Thoracic aorta (tissue), 2 donors: Measurements from ENCODE around the gene DNTTIP2. TPM values are rescaled to one million over a fixed set of nuclear protein-coding genes. Genes with fewer than 3 reads are reported as not detected.

Experiments
- ATAC-seq: fragments of 150-250 bp; one replicate; pipeline ENCODE4 v1.8.0; 2017; ENCODE audit warnings: low read depth; ENCODE audit not compliant: insufficient number of reproducible peaks, low FRiP score
- DNase-seq: peaks from one replicate; pipeline ENCODE4 v3.0.0-alpha.2; 2020; ENCODE audit warnings: low spot score
- H3K27ac ChIP-seq, 2 donors: fragments of 200-600 bp; sonication (generic); 1 replicate in 1 of 2; 2 replicates in 1 of 2; pipeline ENCODE4 v1.5.1; 2016; ENCODE audit warnings: mild to moderate bottlenecking in 2 of 2, moderate library complexity in 2 of 2
- H3K27me3 ChIP-seq: fragments of 200-600 bp; sonication (generic); replicated peaks from 2 replicates; pipeline ENCODE4 v1.6.0; 2016; ENCODE audit warnings: mild to moderate bottlenecking; ENCODE audit not compliant: insufficient read depth
- H3K36me3 ChIP-seq: fragments of 200-600 bp; sonication (generic); one replicate; pipeline ENCODE4 v1.5.1; 2016
- H3K4me1 ChIP-seq, 2 donors: fragments of 200-600 bp; sonication (generic); 1 replicate in 1 of 2; 2 replicates in 1 of 2; pipeline versions ENCODE4 v1.5.1 to v1.6.0; 2016; ENCODE audit warnings: low read depth in 2 of 2, mild to moderate bottlenecking in 1 of 2; ENCODE audit not compliant: control insufficient read depth in 1 of 2
- H3K4me3 ChIP-seq: fragments of 200-600 bp; sonication (generic); 2 replicates; pipeline ENCODE4 v1.5.1; 2016; ENCODE audit warnings: mild to moderate bottlenecking
- H3K9me3 ChIP-seq: fragments of 200-600 bp; sonication (generic); 2 replicates; pipeline ENCODE4 v1.5.1; 2016
- total RNA-seq, 2 donors: library from RNA; depleted of rRNA; stranded (reverse); fragments of >200 nt; gene quantifications; one replicate each; pipeline versions ENCODE4 v1.1.0 to v1.2.3, GENCODE V29; 2016
- TF ChIP-seq, protein P1 (sequence below): fragments of 200-600 bp; sonication (generic); IDR thresholded peaks from one replicate; pipeline ENCODE4 v1.5.1; 2019; ENCODE audit warnings: antibody characterized with exemption

The DNTTIP2 gene
- total RNA-seq, 2 donors from 2014 or later: 24.2 to 41.5 TPM

DNA sequence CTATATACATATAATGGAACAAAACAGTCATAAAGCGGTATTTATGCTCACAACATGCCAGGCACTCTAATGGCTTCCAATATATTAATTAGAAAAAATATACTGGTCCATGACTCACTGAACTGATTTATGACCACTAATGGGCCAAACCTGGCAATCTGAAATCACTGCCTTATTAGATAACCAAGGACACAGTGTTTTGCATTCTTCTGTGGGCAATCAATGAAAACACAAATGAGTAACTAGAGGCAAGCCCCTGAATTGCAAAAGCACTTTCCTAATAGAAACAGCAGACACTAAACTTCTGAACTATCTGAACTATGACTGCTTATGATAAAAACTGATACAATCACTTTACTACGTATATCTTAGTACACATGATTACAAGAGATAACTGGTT, 26.7 kb upstream of the DNTTIP2 start:
- no peak overlapping the region for H3K4me3 ChIP-seq
- TF ChIP-seq, protein P1, sequence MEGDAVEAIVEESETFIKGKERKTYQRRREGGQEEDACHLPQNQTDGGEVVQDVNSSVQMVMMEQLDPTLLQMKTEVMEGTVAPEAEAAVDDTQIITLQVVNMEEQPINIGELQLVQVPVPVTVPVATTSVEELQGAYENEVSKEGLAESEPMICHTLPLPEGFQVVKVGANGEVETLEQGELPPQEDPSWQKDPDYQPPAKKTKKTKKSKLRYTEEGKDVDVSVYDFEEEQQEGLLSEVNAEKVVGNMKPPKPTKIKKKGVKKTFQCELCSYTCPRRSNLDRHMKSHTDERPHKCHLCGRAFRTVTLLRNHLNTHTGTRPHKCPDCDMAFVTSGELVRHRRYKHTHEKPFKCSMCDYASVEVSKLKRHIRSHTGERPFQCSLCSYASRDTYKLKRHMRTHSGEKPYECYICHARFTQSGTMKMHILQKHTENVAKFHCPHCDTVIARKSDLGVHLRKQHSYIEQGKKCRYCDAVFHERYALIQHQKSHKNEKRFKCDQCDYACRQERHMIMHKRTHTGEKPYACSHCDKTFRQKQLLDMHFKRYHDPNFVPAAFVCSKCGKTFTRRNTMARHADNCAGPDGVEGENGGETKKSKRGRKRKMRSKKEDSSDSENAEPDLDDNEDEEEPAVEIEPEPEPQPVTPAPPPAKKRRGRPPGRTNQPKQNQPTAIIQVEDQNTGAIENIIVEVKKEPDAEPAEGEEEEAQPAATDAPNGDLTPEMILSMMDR: no peak
- H3K36me3 ChIP-seq: peaks cover 4% of the 10 kb centered on the region
- DNase-seq (no peak), ATAC-seq (no peak)
- H3K27me3 ChIP-seq: no peaks in the 10 kb centered on the region
- H3K9me3 ChIP-seq: no peaks in the 10 kb centered on the region
- H3K4me1 ChIP-seq: peaks cover 7 to 20% of the 10 kb centered on the region in 2 donors
- H3K27ac ChIP-seq: no peak overlapping the region

DNA sequence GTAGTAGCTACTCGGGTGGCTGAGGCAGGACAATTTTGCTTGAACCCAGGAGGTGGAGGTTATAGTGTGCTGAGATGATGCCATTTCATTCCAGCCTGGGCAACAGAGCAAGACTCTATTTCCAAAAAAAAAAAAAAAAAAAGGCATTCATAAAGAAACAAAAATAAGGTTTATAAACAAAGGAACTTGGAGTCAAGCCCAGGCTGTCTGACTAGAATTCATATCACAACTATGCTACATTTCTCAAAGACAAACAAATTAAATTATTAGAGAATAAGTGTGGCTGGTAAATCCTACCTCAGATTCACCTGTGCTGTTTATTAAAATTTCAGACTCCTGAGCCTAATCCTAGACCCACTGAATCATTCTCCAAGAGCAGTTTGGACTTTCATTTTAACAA, 26.0 kb upstream of the DNTTIP2 start:
- no peaks in the 10 kb centered on the region for H3K9me3 ChIP-seq
- ATAC-seq: no peak
- peaks cover 6% of the 10 kb centered on the region for H3K36me3 ChIP-seq
- no peaks in the 10 kb centered on the region for H3K27me3 ChIP-seq
- no peak overlapping the region for H3K27ac ChIP-seq
- no peak for DNase-seq
- H3K4me3 ChIP-seq: no peak overlapping the region
- TF ChIP-seq, protein P1: no peak
- H3K4me1 ChIP-seq: peaks cover 7 to 20% of the 10 kb centered on the region in 2 donors

DNA sequence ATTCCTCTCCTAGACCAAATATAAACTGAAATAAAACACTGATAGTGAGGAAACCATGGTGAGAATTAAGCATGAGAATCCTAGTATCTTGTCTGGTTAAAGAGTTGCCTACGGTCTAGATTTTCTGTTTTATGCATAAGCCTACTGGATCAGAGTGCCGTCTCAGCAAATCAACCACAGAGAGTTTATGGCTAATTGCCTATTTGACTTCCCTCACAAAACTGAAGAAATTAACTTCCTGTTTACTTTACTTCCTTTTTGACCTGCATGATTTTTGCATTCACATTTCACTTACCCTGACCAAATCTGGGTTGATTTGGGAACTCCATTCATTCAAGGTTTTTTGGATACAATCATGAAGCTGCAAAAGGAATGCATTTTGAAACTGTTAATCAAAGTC, 25.2 kb upstream of the DNTTIP2 start:
- no peak overlapping the region for H3K4me3 ChIP-seq
- no peaks in the 10 kb centered on the region for H3K27me3 ChIP-seq
- peaks cover 9% of the 10 kb centered on the region for H3K36me3 ChIP-seq
- DNase-seq (no peak), ATAC-seq (no peak)
- TF ChIP-seq, protein P1: no peak
- H3K9me3 ChIP-seq: no peaks in the 10 kb centered on the region
- no peak overlapping the region for H3K27ac ChIP-seq
- H3K4me1 ChIP-seq: peaks cover 7 to 20% of the 10 kb centered on the region in 2 donors

DNA sequence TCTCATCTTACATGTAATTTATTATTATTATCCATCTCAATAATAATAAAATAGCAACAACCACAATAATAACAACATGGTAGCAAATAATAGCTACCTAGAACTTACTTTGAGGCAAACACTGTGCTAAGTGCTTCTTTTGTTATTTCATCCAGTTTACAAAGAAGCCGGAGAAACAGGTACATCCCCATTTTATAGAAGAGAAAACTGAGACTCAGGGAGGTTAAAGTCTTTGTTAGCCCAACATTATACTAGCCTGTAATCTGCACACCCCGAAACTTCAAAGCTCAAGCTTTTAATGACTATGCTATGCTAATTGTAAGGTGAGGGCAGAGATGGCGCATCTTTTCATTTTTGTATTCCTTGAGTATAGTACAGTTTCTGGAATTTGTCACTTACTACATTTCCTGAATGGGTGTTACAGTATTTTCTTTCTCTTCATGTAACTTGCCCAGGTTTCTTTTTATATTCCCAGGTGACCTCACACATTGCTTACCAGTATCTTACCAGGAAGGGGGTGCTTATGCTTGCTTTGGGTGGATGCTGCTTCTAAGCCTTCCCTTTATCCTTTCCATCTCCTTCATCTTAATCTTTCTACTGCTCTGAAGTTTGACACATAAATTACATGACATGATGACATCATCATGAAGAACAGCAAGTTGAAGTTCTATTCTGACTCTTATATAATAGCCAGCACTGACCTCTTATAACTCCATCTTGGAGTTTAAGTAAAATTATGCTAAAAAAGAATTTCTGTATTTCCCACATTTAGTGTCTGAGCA, 21.9 kb upstream of the DNTTIP2 start:
- TF ChIP-seq, protein P1: no peak
- no peak for DNase-seq

DNA sequence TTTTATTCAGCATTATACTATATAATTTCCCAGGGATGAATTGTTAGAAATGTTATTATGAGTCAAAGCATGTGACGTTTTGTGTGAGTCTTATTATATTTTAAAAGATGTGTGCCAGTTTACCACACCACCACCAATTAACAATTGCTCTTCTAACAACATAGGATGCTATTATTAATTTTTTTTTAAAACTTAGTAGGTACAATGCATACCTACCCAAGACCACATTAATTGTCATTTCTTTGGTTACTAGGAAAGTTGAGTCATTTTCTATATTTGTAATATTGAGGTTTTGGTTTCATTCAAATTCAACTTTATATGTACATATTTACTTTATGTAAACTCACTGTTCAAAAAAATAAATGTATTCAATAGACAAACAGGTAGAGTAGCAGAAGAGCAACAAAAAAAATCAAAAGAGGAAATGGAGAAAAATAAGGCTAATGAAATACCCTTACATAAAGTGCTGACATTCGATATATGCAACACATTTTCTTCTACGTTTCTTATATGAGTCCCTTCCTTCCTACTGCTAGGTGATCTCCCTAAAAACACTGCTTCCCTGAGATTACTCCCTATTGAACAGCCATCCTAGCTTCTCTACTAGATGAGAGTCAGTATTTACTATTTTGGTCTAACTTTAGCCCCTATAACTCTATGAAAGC, 20.7 kb upstream of the DNTTIP2 start:
- Histone ChIP-seq H3K4me3 (no peak overlapping the region), H3K27me3 (no peaks in the 10 kb centered on the region), H3K36me3 (peaks cover 16% of the 10 kb centered on the region), H3K9me3 (no peaks in the 10 kb centered on the region), H3K4me1 (peaks cover 0 to under 1% of the 10 kb centered on the region in 2 donors), H3K27ac (no peak overlapping the region)
- TF ChIP-seq, protein P1: no peak
- ATAC-seq: no peak
- no peak for DNase-seq

More for the DNA sequence above, 21.9 kb upstream of the DNTTIP2 start:
- Histone ChIP-seq H3K9me3 (no peaks in the 10 kb centered on the region), H3K27ac (no peak overlapping the region), H3K27me3 (no peaks in the 10 kb centered on the region), H3K4me3 (no peak overlapping the region), H3K4me1 (peaks cover 0 to 6% of the 10 kb centered on the region in 2 donors), H3K36me3 (peaks cover 16% of the 10 kb centered on the region)
- ATAC-seq: no peak
